Activated T-helper 2 cell treated with anti-CD3 and anti-CD28 coated beads, Interferon-gamma antibody, Interleukin-2, Interleukin-4, amounts not matched to agents 10 μg/mL and 5 μg/mL and 100 μg/mL, durations not matched to agents 14 hours and 24 hours and 36 hours (primary cell): Measurements from ENCODE around the gene TRAPPC2B. TPM values are rescaled to one million over a fixed set of nuclear protein-coding genes. Genes with fewer than 3 reads are reported as not detected.

Experiments used
- DNase-seq: peaks from one replicate; pipeline ENCODE4 v3.0.0; 2021; ENCODE audit warnings: low spot score
- H3K27ac Mint-ChIP-seq: one replicate; pipeline ENCODE4 v1.8.0; 2021; ENCODE audit warnings: mixed read lengths
- H3K27me3 Mint-ChIP-seq: one replicate; pipeline ENCODE4 v1.8.0; 2021; ENCODE audit warnings: low read depth, mixed read lengths
- H3K36me3 Mint-ChIP-seq: one replicate; pipeline ENCODE4 v1.8.0; 2021; ENCODE audit warnings: low read depth, mixed read lengths
- H3K4me1 Mint-ChIP-seq: one replicate; pipeline ENCODE4 v1.8.0; 2021; ENCODE audit warnings: low read depth, mixed read lengths
- H3K4me3 Mint-ChIP-seq: one replicate; pipeline ENCODE4 v1.8.0; 2021; ENCODE audit warnings: low read depth, mild to moderate bottlenecking, moderate library complexity, mixed read lengths
- H3K9me3 Mint-ChIP-seq: one replicate; pipeline ENCODE4 v1.8.0; 2021; ENCODE audit warnings: mixed read lengths
- intact Hi-C: fragments of 100-400 bp; cut with micrococcal nuclease; formaldehyde crosslinking; loops from one replicate; pipeline ENCODE4 v1.15.1; 2023
- total RNA-seq: library from RNA; stranded (reverse); gene quantifications from 2 replicates; pipeline ENCODE4 v1.2.3, GENCODE V29; 2022

TRAPPC2B gene
- total RNA-seq = 3.8 and 4.1 TPM in 2 replicates

DNA sequence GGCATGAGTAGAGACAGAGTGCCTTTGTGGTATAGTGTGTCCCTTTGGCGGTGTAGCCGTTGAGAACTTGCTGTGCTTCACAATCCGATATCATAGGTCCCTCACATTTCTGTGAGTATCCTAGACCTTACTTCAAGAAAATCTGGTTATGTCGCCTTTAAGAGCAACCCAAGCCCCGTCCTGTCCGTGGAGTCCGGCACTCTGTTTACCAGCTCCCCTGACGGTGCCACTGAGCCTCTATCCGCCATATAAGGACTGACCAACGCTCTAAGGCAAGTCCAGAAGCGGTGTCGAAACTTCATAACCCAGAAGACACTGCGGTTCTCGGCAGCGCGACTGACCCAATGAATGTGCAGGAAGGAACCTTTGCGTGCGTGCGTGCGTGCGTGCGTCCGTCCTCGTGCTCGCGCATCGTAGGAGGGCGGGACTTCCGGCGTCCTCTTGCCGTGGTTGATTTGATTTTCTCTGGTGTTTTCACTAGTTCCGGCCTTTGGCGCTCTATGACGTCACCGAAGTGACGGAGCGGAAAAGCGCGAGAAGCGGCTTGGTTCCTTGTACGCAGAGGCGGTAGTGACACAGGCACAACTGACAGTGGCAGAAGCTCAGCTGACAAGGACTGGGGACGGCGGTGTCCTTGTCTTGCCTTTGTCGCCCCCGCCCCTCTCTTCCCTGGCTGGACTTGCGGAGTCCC lies at the start of gene TRAPPC2B, which contains the start of gene ZNF547:
TSS of gene TRAPPC2B (plus strand) at position 555 of the 691 bp plus-strand sequence. CDS start 1,283 bp downstream, outside the sequence.
TSS of gene ZNF547 (plus strand) at position 555 of the 691 bp plus-strand sequence. CDS start 5,005 bp downstream, outside the sequence.
- H3K36me3 Mint-ChIP-seq = peaks cover 49% of the 10 kb centered on the region
- no peaks in the 10 kb centered on the region for H3K27me3 Mint-ChIP-seq

DNA sequence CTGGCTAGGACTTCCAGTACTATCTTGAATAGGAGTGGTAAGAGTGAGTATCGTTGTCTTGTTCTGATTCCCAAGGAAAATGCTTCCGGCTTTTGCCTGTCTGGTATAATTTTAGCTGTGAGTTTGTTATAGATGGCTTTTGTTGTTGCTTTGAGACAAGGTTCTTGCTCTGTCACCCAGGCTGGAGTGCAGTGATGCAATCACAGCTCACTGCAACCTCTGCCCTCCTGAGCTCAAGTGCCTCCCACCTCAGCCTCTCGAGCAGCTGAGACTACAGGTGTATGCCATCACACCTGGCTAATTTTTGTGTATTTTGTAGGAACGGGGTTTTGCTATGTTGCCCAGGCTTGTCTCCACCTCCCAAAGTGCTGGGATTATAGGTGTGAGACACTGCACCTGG lies 49.2 kb upstream of the TRAPPC2B start:
- no peak overlapping the region for H3K4me3 Mint-ChIP-seq

More for the DNA sequence above, at the start of gene TRAPPC2B, which contains the start of gene ZNF547:
- Mint-ChIP-seq H3K4me1 (peaks cover 12% of the 10 kb centered on the region), H3K4me3 (peak within 1 kb of the TSS; percentile 82), H3K9me3 (peaks cover 54% of the 10 kb centered on the region), H3K27ac (peak within 1 kb of the TSS; percentile 96)
- peak; percentile 98 for DNase-seq
- intact Hi-C loops = loop anchor here (1.0 to 2.0 kb wide), 7 partner anchors 12 to 123 kb away; partner anchors contain the start of genes ZNF17, ZNF304, ZNF460 and ZNF543

DNA sequence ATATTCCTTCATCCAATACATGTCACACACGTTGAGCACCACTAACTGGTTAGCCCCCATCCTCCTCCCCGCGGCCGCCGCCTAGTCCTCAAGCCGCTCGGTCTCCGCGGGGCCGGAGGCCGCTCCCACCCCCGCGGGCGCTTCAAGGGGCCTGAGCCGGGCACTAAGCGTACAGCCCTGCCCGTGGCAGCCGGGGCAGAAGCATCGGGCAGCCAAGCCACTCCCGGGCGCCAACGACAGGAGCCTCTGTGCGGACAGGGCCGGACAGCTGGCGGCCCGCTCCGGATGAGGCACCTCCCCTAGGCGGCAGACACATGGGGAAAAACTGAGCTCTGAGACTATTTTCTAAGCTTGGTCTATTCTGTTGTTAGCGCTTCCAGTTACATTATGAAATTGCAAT lies 45.8 kb upstream of the TRAPPC2B start:
- intact Hi-C loops = no loop called here
- no peak overlapping the region for H3K4me3 Mint-ChIP-seq
- peaks cover 21% of the 10 kb centered on the region for H3K4me1 Mint-ChIP-seq
- H3K36me3 Mint-ChIP-seq = peaks cover 6% of the 10 kb centered on the region
- H3K27ac Mint-ChIP-seq = no peak overlapping the region
- peaks cover 26% of the 10 kb centered on the region for H3K9me3 Mint-ChIP-seq
- DNase-seq = no peak
- peaks cover 14% of the 10 kb centered on the region for H3K27me3 Mint-ChIP-seq

More for the DNA sequence above, 49.2 kb upstream of the TRAPPC2B start:
- peaks cover 30% of the 10 kb centered on the region for H3K9me3 Mint-ChIP-seq
- peaks cover 4% of the 10 kb centered on the region for H3K36me3 Mint-ChIP-seq
- no peaks in the 10 kb centered on the region for H3K4me1 Mint-ChIP-seq
- no peak for DNase-seq
- peaks cover 14% of the 10 kb centered on the region for H3K27me3 Mint-ChIP-seq
- intact Hi-C loops = no loop called here
- no peak overlapping the region for H3K27ac Mint-ChIP-seq

- peaks cover 34% of the 10 kb centered on the region for H3K9me3 Mint-ChIP-seq
- H3K27me3 Mint-ChIP-seq = peaks cover 14% of the 10 kb centered on the region
- H3K4me3 Mint-ChIP-seq = peak overlapping the region; percentile 85
- peak overlapping the region; percentile 91 for H3K27ac Mint-ChIP-seq
- DNase-seq = no peak
- intact Hi-C loops = loop anchor here (1.0 to 2.0 kb wide), 5 partner anchors 31 to 80 kb away; partner anchors contain the start of genes TRAPPC2B, ZNF304, ZNF460 and ZNF547
- peaks cover 27% of the 10 kb centered on the region for H3K36me3 Mint-ChIP-seq
- peaks cover 25% of the 10 kb centered on the region for H3K4me1 Mint-ChIP-seq
Observed at GRCh38 chr19:57319869-57320179, 43.5 kb upstream of the TRAPPC2B start.

DNA sequence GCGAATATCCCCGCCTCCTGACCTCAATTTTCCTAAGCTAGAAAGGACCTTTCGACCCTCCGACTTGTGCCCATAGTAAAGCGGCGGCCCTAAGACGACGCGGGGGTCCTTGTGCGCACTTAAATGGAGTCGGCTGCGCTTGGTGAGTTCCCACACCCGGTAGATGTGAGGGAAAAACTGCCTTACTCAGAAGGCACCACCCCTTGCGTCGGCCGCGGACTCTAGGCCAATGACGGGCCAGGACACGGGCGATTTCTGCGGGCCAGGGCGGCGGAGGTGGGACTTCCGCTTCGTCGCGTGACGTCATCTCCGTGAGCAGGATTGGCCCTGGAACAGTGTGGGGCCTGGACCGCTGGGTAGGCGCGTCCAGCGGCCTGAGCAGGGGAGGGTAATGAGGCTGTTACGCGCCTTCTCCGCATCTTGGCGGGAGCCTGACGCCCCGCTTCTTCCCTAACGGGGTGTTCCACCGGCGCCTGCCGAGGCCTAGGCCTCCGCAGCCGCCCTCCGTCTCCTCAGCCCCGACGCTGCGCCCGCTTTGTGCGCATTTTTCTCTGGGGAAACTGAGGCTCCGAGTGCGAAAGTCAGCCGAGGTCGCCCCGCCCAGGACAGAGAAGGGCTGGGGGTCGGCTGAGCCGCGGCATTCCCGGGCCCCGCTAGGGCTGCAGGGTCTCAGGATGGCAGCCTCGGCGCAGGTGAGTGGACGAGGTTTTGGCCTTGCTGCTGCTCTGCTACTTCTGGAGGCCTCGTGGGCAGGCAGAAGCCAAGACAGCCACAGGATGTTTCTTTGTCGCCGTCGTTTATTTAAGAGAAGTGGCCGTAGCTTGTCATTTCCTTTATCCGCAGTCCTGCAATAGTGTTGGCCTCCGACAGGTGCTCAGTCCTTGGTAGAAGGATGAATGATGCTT lies 42.9 kb upstream of the TRAPPC2B start, which contains the start of gene ZNF543:
TSS of gene ZNF543 (plus strand) at position 293 of the 905 bp plus-strand sequence. CDS start at position 675, 382 bp downstream.
- Mint-ChIP-seq H3K4me3 (peak within 1 kb of the TSS; percentile 85), H3K4me1 (peaks cover 25% of the 10 kb centered on the region), H3K27ac (peak within 1 kb of the TSS; percentile 91), H3K36me3 (peaks cover 33% of the 10 kb centered on the region), H3K9me3 (peaks cover 34% of the 10 kb centered on the region), H3K27me3 (peaks cover 11% of the 10 kb centered on the region)
- peak; percentile 89 for DNase-seq
- intact Hi-C loops = loop anchor here (1.0 to 2.0 kb wide), 5 partner anchors 31 to 80 kb away; partner anchors contain the start of genes TRAPPC2B, ZNF304, ZNF460 and ZNF547

DNA sequence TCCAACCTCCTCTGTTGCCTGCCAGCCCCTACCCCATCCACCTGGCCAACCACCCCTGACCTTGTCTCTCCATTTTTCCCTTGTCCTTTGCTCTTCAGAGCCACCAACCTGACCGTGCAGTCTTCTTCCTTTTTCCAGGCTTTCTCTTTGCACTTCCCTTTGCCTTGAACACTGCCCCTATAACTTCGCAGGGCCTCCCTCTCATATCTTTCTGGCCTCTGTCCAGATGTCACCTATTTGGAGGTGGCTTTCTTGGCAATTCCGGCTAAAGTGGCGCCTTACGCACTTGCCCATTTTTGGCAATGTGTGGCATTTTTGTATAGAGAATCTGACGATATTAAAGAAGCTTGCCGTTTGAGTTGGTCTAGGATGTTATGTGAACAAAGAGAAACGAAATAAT lies 42.2 kb upstream of the TRAPPC2B start:
- H3K27me3 Mint-ChIP-seq = peaks cover 5% of the 10 kb centered on the region
- intact Hi-C loops = loop anchor here (2.0 kb wide), 1 partner anchor 42 kb away; the partner anchor contains the start of genes TRAPPC2B and ZNF547
- no peak for DNase-seq
- peaks cover 25% of the 10 kb centered on the region for H3K4me1 Mint-ChIP-seq
- peak overlapping the region; percentile 91 for H3K27ac Mint-ChIP-seq
- peak overlapping the region; percentile 85 for H3K4me3 Mint-ChIP-seq
- H3K36me3 Mint-ChIP-seq = peaks cover 40% of the 10 kb centered on the region
- peaks cover 34% of the 10 kb centered on the region for H3K9me3 Mint-ChIP-seq

- H3K4me1 Mint-ChIP-seq = peaks cover 25% of the 10 kb centered on the region
- peaks cover under 1% of the 10 kb centered on the region for H3K27me3 Mint-ChIP-seq
- no peak for DNase-seq
- peaks cover 36% of the 10 kb centered on the region for H3K9me3 Mint-ChIP-seq
- H3K36me3 Mint-ChIP-seq = peaks cover 46% of the 10 kb centered on the region
- intact Hi-C loops = loop anchor here (2.0 kb wide), 1 partner anchor 41 kb away; the partner anchor contains the start of genes TRAPPC2B and ZNF547
- H3K27ac Mint-ChIP-seq = no peak overlapping the region
- H3K4me3 Mint-ChIP-seq = peak overlapping the region; percentile 85
Observed at GRCh38 chr19:57321751-57322150, 41.6 kb upstream of the TRAPPC2B start.

GRCh38 chr19:57324992-57325391 lies 38.4 kb upstream of the TRAPPC2B start:
- peaks cover 61% of the 10 kb centered on the region for H3K9me3 Mint-ChIP-seq
- no peak for DNase-seq
- intact Hi-C loops = no loop called here
- peaks cover 21% of the 10 kb centered on the region for H3K4me1 Mint-ChIP-seq
- no peak overlapping the region for H3K4me3 Mint-ChIP-seq
- H3K27me3 Mint-ChIP-seq = no peaks in the 10 kb centered on the region
- no peak overlapping the region for H3K27ac Mint-ChIP-seq
- H3K36me3 Mint-ChIP-seq = peaks cover 79% of the 10 kb centered on the region

GRCh38 chr19:57327993-57328392 lies 35.4 kb upstream of the TRAPPC2B start:
- peaks cover 88% of the 10 kb centered on the region for H3K36me3 Mint-ChIP-seq
- H3K4me3 Mint-ChIP-seq = no peak overlapping the region
- DNase-seq = no peak
- H3K27me3 Mint-ChIP-seq = no peaks in the 10 kb centered on the region
- H3K9me3 Mint-ChIP-seq = peaks cover 78% of the 10 kb centered on the region
- H3K4me1 Mint-ChIP-seq = no peaks in the 10 kb centered on the region
- no peak overlapping the region for H3K27ac Mint-ChIP-seq
- intact Hi-C loops = no loop called here

DNA sequence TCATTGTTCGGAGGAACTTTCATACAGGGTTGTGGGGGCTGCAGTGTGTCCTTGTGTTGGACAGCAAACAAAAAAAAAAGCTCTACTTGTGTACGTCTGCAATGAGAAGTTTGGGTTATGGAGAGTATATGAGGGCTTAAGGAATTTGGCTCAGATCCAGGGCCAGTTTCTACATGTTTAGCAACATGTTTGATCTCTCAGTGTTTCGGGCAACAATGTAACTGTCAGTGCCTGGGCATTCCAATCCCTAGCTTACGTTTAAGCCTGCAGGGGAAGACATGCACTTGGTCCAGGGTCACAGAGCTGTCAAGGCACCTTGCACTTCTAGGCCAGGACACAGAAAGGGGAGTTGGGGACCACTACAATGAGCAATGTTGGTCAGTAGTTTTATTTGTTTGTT lies 29.2 kb upstream of the TRAPPC2B start:
- DNase-seq = no peak
- no peak overlapping the region for H3K27ac Mint-ChIP-seq
- no peak overlapping the region for H3K4me3 Mint-ChIP-seq
- H3K9me3 Mint-ChIP-seq = peaks cover 71% of the 10 kb centered on the region
- peaks cover 39% of the 10 kb centered on the region for H3K36me3 Mint-ChIP-seq
- H3K27me3 Mint-ChIP-seq = no peaks in the 10 kb centered on the region
- intact Hi-C loops = no loop called here
- H3K4me1 Mint-ChIP-seq = no peaks in the 10 kb centered on the region

- intact Hi-C loops = no loop called here
- H3K4me1 Mint-ChIP-seq = no peaks in the 10 kb centered on the region
- H3K27ac Mint-ChIP-seq = no peak overlapping the region
- no peak overlapping the region for H3K4me3 Mint-ChIP-seq
- H3K36me3 Mint-ChIP-seq = peaks cover 10% of the 10 kb centered on the region
- DNase-seq = no peak
- H3K27me3 Mint-ChIP-seq = no peaks in the 10 kb centered on the region
- H3K9me3 Mint-ChIP-seq = peaks cover 51% of the 10 kb centered on the region
Observed at GRCh38 chr19:57338877-57339276, 24.5 kb upstream of the TRAPPC2B start.

DNA sequence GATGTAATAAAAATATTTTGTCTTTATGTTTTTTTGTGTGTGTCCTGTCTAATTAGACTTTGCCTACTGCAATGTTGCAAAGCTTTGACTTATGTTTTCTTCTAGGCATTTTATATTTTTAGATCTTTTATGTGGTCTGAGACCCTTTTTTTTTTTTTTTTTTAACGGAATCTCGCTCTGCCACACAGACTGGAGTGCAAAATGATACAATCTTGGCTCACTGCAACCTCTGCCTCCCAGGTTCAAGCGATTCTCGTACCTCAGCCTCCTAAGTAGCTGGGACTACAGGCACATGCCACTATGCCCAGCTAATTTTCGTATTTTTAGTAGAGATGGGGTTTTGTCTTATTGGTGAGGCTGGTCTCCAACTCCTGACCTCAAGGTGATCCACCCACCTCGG lies 20.8 kb upstream of the TRAPPC2B start:
- Mint-ChIP-seq H3K27ac (no peak overlapping the region), H3K27me3 (no peaks in the 10 kb centered on the region), H3K4me3 (no peak overlapping the region), H3K4me1 (no peaks in the 10 kb centered on the region), H3K9me3 (peaks cover 36% of the 10 kb centered on the region), H3K36me3 (no peaks in the 10 kb centered on the region)
- intact Hi-C loops = no loop called here
- DNase-seq = no peak
